ENCODE data around the gene SLC4A4. TPM values are rescaled to one million over a fixed set of nuclear protein-coding genes. Genes with fewer than 3 reads are reported as not detected.

Gene SLC4A4
- total and polyA plus RNA-seq, 2 of the 8 experiments (the other 6 are each of a cell fraction or from before 2014, with no cell fraction given), result 0.67 to 2.8 TPM

- H3K18ac ChIP-seq (ENCODE audit: extremely low read depth, low read length), result no peak overlapping the region
- TF ChIP-seq SIN3A (conservative IDR thresholded peaks at IDR 0.05 in 1 of 2, IDR thresholded peaks at IDR 0.05 in 1 of 2; ENCODE audit: low read depth in 1 of 2, low read length in 2 of 2) (no peak), TAF7 (optimal IDR thresholded peaks at IDR 0.05; ENCODE audit: borderline replicate concordance, low read depth, low read length) (no peak), CBX5 (IDR thresholded peaks at IDR 0.05; ENCODE audit: low read depth, low read length) (no peak), RAD21 (IDR thresholded peaks at IDR 0.05 in 1 of 2, conservative IDR thresholded peaks at IDR 0.05 in 1 of 2; ENCODE audit: low read depth in 2 of 2, low read length in 2 of 2) (no peak)
- no peak overlapping the region for H4K8ac ChIP-seq (ENCODE audit: extremely low read depth, insufficient read depth, low read length)
- no peak overlapping the region for H2BK120ac ChIP-seq (replicated peaks; ENCODE audit: low read depth, low read length)
- no peak overlapping the region for H2BK5ac ChIP-seq (ENCODE audit: low read depth, low read length)
- no peaks in the 10 kb centered on the region for H3K36me3 ChIP-seq (ENCODE audit: control insufficient read depth in 2 of 4, insufficient read depth in 4 of 4, low read length in 3 of 4)
- no peaks in the 10 kb centered on the region for H3K9me3 ChIP-seq (ENCODE audit: insufficient read depth in 2 of 2, low read depth in 1 of 2, low read length in 1 of 2)
- H3K4me3 ChIP-seq (ENCODE audit: extremely low read depth in 1 of 4, insufficient read depth in 2 of 4, low read depth in 3 of 4, low read length in 4 of 4), result no peak overlapping the region
- DNase-seq (ENCODE audit: low read depth in 1 of 2, low spot score in 2 of 2) (no peak), FAIRE-seq (no peak)
- no peaks in the 10 kb centered on the region for H4K20me1 ChIP-seq (replicated peaks in 1 of 2; ENCODE audit: control insufficient read depth in 1 of 2, insufficient read depth in 2 of 2, low read length in 2 of 2)
- no peak overlapping the region for H2AFZ ChIP-seq (ENCODE audit: low read length)
- H4K5ac ChIP-seq (ENCODE audit: insufficient read length, low read depth, low read length), result no peak overlapping the region
- no peak overlapping the region for H4K91ac ChIP-seq (replicated peaks; ENCODE audit: insufficient read length, low read length)
- POLR2A ChIA-PET (ENCODE audit: partially characterized antibody), result no interaction called here
- no peak overlapping the region for H3K9ac ChIP-seq (replicated peaks in 1 of 4; ENCODE audit: extremely low read depth in 1 of 4, low read depth in 3 of 4, low read length in 3 of 4)
- H3K23ac ChIP-seq (ENCODE audit: insufficient read length), result no peak overlapping the region
- no peak overlapping the region for H3K56ac ChIP-seq (replicated peaks; ENCODE audit: insufficient read length, low read depth, low read length)
- no peak overlapping the region for H3K27ac ChIP-seq (ENCODE audit: low read depth, low read length)
- no peak overlapping the region for H3K4ac ChIP-seq (replicated peaks; ENCODE audit: insufficient read length, low read depth, low read length)
- no peak overlapping the region for H2BK12ac ChIP-seq (ENCODE audit: low read depth, low read length)
- no peaks in the 10 kb centered on the region for H3K4me1 ChIP-seq (replicated peaks in 1 of 4; ENCODE audit: control insufficient read depth in 3 of 4, insufficient read depth in 4 of 4, low read length in 3 of 4)
- no peaks in the 10 kb centered on the region for H3K79me2 ChIP-seq (ENCODE audit: control insufficient read depth in 1 of 2, insufficient read depth in 2 of 2, low read length in 2 of 2)
- no peak overlapping the region for H2BK20ac ChIP-seq (ENCODE audit: low read length)
- no peaks in the 10 kb centered on the region for H3K79me1 ChIP-seq (ENCODE audit: low read depth, low read length)
- 89% methylated on average over 2 of the region's 2 CpGs; no CpG with 5 or more reads in 1 of the 2 experiments for WGBS, 2 experiments (ENCODE audit: extremely low coverage in 1 of 2, insufficient coverage in 1 of 2, insufficient read length in 1 of 2, insufficient replicate concordance in 2 of 2, low coverage in 1 of 2, low lambda C conversion rate in 2 of 2, missing lambda C conversion rate in 1 of 2)
- CTCF ChIA-PET (ENCODE audit: partially characterized antibody), result no interaction called here
- no peak overlapping the region for H2AK5ac ChIP-seq (ENCODE audit: low read depth, low read length)
- H2BK15ac ChIP-seq (ENCODE audit: low read length), result no peak overlapping the region
- H3K4me2 ChIP-seq (ENCODE audit: insufficient read depth in 1 of 2, low read depth in 2 of 2, low read length in 2 of 2), result no peak overlapping the region
- no peaks in the 10 kb centered on the region for H3K23me2 ChIP-seq (ENCODE audit: low read depth, low read length)
- H3K27me3 ChIP-seq (replicated peaks in 1 of 4; ENCODE audit: control insufficient read depth in 3 of 4, extremely low read depth in 1 of 4, insufficient read depth in 3 of 4, low read length in 3 of 4), result no peaks in the 10 kb centered on the region
- H3K14ac ChIP-seq (ENCODE audit: insufficient read length), result no peak overlapping the region
Measured at GRCh38 chr4:71367546-71367945, 28.7 kb downstream of the SLC4A4 start.

All from H1 (cell line).